Measurements from ENCODE around the gene WDFY1.

WDFY1 gene

GRCh38 chr2:223945755-223946154 lies 620 bp upstream of the WDFY1 start (continued):
- TF ChIP-seq ZNF629 (tag by site-specific recombination; IDR thresholded peaks at IDR 0.05) (no peak), SP7 (tag by site-specific recombination; IDR thresholded peaks at IDR 0.05) (no peak), ZNF37A (tag by site-specific recombination; IDR thresholded peaks at IDR 0.05) (no peak), ZNF157 (tag by site-specific recombination; IDR thresholded peaks at IDR 0.05) (no peak), ZNF792 (tag by site-specific recombination; IDR thresholded peaks at IDR 0.05) (no peak), GLI2 (tag by site-specific recombination; IDR thresholded peaks at IDR 0.05; ENCODE audit: borderline replicate concordance, low read depth) (no peak), ZNF148 (tag by site-specific recombination; IDR thresholded peaks at IDR 0.05; ENCODE audit: borderline replicate concordance) (no peak)
- TF ChIP-seq, protein P1, sequence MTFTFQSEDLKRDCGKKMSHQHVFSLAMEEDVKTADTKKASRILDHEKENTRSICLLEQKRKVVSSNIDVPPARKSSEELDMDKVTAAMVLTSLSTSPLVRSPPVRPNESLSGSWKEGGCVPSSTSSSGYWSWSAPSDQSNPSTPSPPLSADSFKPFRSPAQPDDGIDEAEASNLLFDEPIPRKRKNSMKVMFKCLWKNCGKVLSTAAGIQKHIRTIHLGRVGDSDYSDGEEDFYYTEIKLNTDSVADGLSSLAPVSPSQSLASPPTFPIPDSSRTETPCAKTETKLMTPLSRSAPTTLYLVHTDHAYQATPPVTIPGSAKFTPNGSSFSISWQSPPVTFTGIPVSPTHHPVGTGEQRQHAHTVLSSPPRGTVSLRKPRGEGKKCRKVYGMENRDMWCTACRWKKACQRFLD (tag by site-specific recombination; IDR thresholded peaks at IDR 0.05): no peak

DNA sequence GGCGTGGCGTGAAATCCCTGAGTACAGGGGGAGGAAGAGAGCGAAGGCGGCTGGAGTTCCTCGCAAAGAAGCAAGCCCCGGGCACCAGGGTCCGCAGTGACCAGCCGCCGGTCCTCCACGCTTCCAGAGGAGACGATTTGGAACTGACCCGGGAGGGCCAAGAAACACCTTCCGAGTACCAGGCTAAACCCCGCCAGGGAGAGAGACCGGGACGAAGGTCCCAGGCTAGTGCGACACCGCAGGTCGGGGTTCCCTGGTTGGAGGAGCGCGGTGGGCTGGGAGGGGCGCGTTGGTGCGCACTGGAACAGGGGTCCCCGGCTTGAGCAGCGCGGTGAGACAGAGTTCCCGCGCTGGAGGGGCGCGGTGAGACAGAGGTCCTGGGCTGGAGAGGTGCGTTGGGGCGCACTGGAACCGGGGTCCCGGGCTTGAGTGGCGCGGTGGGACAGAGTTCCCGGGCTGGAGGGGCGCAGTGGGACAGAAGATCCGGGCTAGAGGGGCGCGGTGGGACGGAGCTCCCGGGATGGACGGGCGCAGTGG lies 901 bp downstream of the WDFY1 start:
- peak overlapping the region; percentile 84; the same call in 1 of the 2 replicates for H3K27ac ChIP-seq (ENCODE audit: extremely low read depth, low read depth, low read length)
- TF ChIP-seq PATZ1 (tag by site-specific recombination; IDR thresholded peaks at IDR 0.05) (peak; percentile 24; the same call in 1 of the 2 replicates), ZNF214 (tag by site-specific recombination; IDR thresholded peaks at IDR 0.05; ENCODE audit: borderline replicate concordance) (no peak), ZNF302 (tag by site-specific recombination; IDR thresholded peaks at IDR 0.05; ENCODE audit: low read depth) (no peak), ZNF600 (tag by site-specific recombination; IDR thresholded peaks at IDR 0.05) (peak; percentile 17; the same call in 1 of the 2 replicates), ZNF423 (tag by site-specific recombination; IDR thresholded peaks at IDR 0.05) (no peak), ZNF248 (tag by site-specific recombination; IDR thresholded peaks at IDR 0.05) (no peak), ZNF623 (tag by site-specific recombination; IDR thresholded peaks at IDR 0.05) (no peak), ZIC2 (tag by site-specific recombination; IDR thresholded peaks at IDR 0.05) (no peak), BCL11B (tag by site-specific recombination; IDR thresholded peaks at IDR 0.05; ENCODE audit: low read depth) (no peak), ZNF433 (tag by site-specific recombination; IDR thresholded peaks at IDR 0.05; ENCODE audit: low read depth) (no peak), ZBTB7A (tag by site-specific recombination; IDR thresholded peaks at IDR 0.05; ENCODE audit: low read depth) (peak; percentile 12; the same call in 1 of the 2 replicates), ZBTB20 (tag by site-specific recombination; IDR thresholded peaks at IDR 0.05) (peak; percentile 97), ZBTB11 (tag by site-specific recombination; conservative IDR thresholded peaks at IDR 0.05; ENCODE audit: low read depth) (peak; percentile 94)
- TF ChIP-seq, protein P2, sequence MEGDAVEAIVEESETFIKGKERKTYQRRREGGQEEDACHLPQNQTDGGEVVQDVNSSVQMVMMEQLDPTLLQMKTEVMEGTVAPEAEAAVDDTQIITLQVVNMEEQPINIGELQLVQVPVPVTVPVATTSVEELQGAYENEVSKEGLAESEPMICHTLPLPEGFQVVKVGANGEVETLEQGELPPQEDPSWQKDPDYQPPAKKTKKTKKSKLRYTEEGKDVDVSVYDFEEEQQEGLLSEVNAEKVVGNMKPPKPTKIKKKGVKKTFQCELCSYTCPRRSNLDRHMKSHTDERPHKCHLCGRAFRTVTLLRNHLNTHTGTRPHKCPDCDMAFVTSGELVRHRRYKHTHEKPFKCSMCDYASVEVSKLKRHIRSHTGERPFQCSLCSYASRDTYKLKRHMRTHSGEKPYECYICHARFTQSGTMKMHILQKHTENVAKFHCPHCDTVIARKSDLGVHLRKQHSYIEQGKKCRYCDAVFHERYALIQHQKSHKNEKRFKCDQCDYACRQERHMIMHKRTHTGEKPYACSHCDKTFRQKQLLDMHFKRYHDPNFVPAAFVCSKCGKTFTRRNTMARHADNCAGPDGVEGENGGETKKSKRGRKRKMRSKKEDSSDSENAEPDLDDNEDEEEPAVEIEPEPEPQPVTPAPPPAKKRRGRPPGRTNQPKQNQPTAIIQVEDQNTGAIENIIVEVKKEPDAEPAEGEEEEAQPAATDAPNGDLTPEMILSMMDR (tag by site-specific recombination; IDR thresholded peaks at IDR 0.05): peak; percentile 10
- TF ChIP-seq, protein P3, sequence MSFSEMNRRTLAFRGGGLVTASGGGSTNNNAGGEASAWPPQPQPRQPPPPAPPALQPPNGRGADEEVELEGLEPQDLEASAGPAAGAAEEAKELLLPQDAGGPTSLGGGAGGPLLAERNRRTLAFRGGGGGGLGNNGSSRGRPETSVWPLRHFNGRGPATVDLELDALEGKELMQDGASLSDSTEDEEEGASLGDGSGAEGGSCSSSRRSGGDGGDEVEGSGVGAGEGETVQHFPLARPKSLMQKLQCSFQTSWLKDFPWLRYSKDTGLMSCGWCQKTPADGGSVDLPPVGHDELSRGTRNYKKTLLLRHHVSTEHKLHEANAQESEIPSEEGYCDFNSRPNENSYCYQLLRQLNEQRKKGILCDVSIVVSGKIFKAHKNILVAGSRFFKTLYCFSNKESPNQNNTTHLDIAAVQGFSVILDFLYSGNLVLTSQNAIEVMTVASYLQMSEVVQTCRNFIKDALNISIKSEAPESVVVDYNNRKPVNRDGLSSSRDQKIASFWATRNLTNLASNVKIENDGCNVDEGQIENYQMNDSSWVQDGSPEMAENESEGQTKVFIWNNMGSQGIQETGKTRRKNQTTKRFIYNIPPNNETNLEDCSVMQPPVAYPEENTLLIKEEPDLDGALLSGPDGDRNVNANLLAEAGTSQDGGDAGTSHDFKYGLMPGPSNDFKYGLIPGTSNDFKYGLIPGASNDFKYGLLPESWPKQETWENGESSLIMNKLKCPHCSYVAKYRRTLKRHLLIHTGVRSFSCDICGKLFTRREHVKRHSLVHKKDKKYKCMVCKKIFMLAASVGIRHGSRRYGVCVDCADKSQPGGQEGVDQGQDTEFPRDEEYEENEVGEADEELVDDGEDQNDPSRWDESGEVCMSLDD (tag by site-specific recombination; IDR thresholded peaks at IDR 0.05): peak; percentile 69; the same call in 1 of the 2 replicates

More for the DNA sequence above, 901 bp downstream of the WDFY1 start:
- Histone ChIP-seq H3K9me3 (ENCODE audit: control insufficient read depth, insufficient read depth, low read depth, low read length) (no peaks in the 10 kb centered on the region), H3K4me3 (ENCODE audit: low read depth, low read length) (peak overlapping the region; percentile 98), H3K4me1 (ENCODE audit: control insufficient read depth, insufficient read depth, low read length) (no peaks in the 10 kb centered on the region), H3K36me3 (ENCODE audit: control insufficient read depth in 2 of 2, insufficient read depth in 1 of 2, low read length in 2 of 2) (no peaks in the 10 kb centered on the region)
- ChIA-PET POLR2A (no interaction called here), CTCF (interaction anchor here (0.6 kb wide), 1 partner anchor 17 kb away, joined by 4 read pairs; no protein-coding TSS in a partner anchor)
